Mucosa of descending colon (tissue), 3 donors: Measurements from ENCODE around the gene UNC5CL. TPM values are rescaled to one million over a fixed set of nuclear protein-coding genes. Genes with fewer than 3 reads are reported as not detected.

Source experiments
- ATAC-seq: fragments of 200-7000 bp; cut with Tn5 transposase; one replicate; pipeline ENCODE4 v1.9.1; 2020; ENCODE audit warnings: mild to moderate bottlenecking, moderate library complexity
- DNase-seq, 3 donors: peaks; one replicate each; pipeline ENCODE4 v3.0.0-alpha.2; 2020
- H3K36me3 ChIP-seq: fragments of 200-600 bp; one replicate; pipeline ENCODE4 v1.8.0; 2021; ENCODE audit warnings: low read depth, mild to moderate bottlenecking
- H3K4me1 ChIP-seq: fragments of 200-600 bp; one replicate; pipeline ENCODE4 v1.8.0; 2021; ENCODE audit warnings: low read depth, mild to moderate bottlenecking
- H3K4me3 ChIP-seq: fragments of 200-600 bp; one replicate; pipeline ENCODE4 v1.8.0; 2021; ENCODE audit warnings: mild to moderate bottlenecking
- H3K9me3 ChIP-seq: fragments of 200-600 bp; one replicate; pipeline ENCODE4 v1.8.0; 2021; ENCODE audit warnings: mild to moderate bottlenecking
- intact Hi-C, 2 donors: fragments of 100-400 bp; cut with DNase I in 1 of 2; cut with micrococcal nuclease in 1 of 2; formaldehyde crosslinking; loops; one replicate each; pipeline versions ENCODE4 v1.11.0 to v1.11.1; 2022; cut with DNase I, micrococcal nuclease
- total RNA-seq, 3 donors: library from RNA; stranded (reverse); fragmentation: NEBNext Ultra II Directional in 2 of 3; extraction: Animal tissue kit (Norgen Biotek cat#: 25700) in 2 of 3; gene quantifications; one replicate each; pipeline versions ENCODE4 v1.2.1 to v1.2.4, GENCODE V29; 2021 to 2023
- TF ChIP-seq, protein P1 (sequence below): fragments of 200-600 bp; IDR thresholded peaks from one replicate; pipeline ENCODE4 v1.8.0; 2022; ENCODE audit warnings: antibody characterized with exemption, mild to moderate bottlenecking
- donor health status: DM: no; HTN: no; CAD: no; lungs with moderate emphysema.
- donor health status: DM: no; HTN: no; CAD: no.
- donor health status: DM: no; HTN: yes; CAD: no.

UNC5CL gene
- total RNA-seq, 3 donors from 2014 or later, result 3.4 to 9.7 (median 7.4) TPM

DNA sequence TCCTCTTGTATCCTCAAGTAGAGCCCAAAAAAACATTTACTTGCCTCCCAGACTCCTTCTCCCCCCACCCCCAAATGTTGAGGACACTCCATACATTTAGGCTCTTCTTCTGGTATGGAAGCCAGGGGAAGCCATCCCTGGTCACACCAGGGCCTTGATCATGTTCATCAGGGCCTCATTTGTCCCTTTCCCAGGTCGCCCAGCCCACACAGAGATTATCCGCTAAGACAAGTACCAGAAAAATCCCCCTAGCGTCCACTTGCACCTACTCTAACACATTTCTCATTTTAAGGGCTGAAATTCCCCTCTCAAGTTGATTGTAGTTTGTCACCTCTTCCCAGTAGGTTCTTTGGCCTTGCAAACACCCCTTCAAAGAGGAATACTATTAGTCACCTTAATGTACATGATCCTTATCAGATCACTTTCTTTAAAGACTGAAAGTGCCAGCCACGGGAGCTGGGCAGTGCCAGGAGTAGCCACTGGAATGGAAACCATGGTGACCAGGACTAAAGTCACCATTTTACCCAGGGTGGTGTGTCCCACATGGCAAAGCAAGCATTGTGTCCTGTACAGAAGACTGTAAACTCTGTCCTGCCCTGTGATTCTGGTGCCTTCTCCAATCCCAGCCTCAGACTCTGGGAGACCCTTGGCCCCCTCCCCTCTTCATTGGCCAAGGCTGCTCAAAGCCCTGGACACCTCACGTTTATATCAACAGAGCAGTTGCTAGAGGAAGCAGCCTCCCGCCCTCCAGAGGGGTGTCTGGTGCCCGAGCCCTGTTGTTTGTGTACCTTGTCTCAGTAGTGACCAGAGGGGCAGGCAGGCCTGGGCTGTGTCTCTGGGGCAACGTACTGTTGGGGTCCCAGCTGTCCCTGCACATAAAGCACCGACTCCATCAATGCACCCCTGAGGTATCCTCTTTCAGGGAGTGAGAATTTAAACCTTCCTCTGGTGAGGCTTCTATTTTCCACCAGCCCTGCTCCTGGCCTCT, 9.0 kb upstream of the UNC5CL start:
- DNase-seq (no peak), ATAC-seq (no peak)
- TF ChIP-seq, protein P1, sequence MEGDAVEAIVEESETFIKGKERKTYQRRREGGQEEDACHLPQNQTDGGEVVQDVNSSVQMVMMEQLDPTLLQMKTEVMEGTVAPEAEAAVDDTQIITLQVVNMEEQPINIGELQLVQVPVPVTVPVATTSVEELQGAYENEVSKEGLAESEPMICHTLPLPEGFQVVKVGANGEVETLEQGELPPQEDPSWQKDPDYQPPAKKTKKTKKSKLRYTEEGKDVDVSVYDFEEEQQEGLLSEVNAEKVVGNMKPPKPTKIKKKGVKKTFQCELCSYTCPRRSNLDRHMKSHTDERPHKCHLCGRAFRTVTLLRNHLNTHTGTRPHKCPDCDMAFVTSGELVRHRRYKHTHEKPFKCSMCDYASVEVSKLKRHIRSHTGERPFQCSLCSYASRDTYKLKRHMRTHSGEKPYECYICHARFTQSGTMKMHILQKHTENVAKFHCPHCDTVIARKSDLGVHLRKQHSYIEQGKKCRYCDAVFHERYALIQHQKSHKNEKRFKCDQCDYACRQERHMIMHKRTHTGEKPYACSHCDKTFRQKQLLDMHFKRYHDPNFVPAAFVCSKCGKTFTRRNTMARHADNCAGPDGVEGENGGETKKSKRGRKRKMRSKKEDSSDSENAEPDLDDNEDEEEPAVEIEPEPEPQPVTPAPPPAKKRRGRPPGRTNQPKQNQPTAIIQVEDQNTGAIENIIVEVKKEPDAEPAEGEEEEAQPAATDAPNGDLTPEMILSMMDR, result no peak
- Histone ChIP-seq H3K36me3 (no peaks in the 10 kb centered on the region), H3K9me3 (no peaks in the 10 kb centered on the region), H3K4me1 (no peaks in the 10 kb centered on the region), H3K4me3 (no peak overlapping the region)
- intact Hi-C loops, result no loop called here

DNA sequence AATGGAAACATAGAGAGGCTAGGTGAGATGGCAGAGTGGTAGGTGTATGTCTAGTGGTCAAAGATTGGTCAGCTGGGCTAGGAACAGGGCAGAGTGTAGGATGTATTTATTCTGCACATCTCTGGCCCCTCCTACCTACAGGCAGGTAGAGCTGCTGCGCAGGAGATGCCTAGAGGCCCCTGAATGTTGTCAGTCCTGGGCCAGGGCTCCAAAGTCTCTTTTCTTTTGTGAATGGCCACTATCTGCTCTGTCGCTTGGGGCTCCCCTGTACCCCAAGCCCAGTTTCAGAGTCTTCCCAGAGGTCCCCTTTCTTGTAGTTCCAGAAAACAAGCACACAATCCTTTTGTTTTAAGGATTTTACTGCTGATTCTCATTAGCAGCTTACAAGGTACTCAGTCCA, 8.3 kb upstream of the UNC5CL start:
- no peaks in the 10 kb centered on the region for H3K9me3 ChIP-seq
- intact Hi-C loops, result no loop called here
- no peaks in the 10 kb centered on the region for H3K4me1 ChIP-seq

DNA sequence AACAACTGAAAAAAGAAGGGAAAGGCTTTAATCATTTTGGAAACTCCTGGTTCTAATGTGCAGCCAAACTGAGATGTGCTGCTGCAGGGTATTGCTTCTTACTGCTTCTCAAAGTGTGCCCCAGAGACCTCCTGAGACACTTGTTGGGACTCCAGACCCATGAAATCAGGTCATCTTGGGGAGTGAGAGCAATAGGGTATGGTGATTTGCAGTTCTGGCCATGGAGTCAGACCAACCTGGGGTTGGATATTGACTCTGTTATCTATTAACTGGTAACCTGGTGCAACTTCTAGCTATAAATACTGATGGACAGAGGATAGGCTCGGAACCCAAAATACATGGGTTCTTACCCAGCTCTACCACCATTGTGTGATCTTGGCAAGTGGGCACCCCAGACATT, 7.1 kb upstream of the UNC5CL start:
- intact Hi-C loops, result no loop called here
- Histone ChIP-seq H3K4me1 (no peaks in the 10 kb centered on the region), H3K36me3 (no peaks in the 10 kb centered on the region), H3K9me3 (no peaks in the 10 kb centered on the region), H3K4me3 (no peak overlapping the region)
- TF ChIP-seq, protein P1, result no peak
- no peak for ATAC-seq
- DNase-seq, result no peak

More for the DNA sequence above, 8.3 kb upstream of the UNC5CL start:
- TF ChIP-seq, protein P1, result no peak
- no peak for ATAC-seq
- H3K36me3 ChIP-seq, result no peaks in the 10 kb centered on the region
- H3K4me3 ChIP-seq, result no peak overlapping the region
- no peak for DNase-seq

DNA sequence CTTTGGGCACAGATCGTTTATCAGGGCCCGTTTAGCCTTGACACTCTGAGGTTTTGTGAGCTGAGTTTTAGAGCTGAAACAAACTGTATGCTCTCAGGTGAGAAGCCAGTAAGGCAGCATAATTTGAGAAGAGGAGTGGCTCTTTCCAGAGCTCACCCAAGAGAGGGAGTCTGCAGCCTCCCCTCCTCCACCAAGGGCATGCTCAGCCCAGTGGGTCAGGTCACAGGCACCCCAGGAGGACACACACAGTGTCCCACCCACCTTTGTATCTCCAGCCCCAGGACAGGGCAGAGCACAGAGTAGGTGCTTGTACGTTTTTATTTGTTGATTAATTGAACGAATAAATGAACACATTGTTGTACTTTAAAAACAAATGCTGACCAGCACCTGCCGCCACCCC, 6.6 kb upstream of the UNC5CL start:
- intact Hi-C loops, result no loop called here
- TF ChIP-seq, protein P1, result no peak
- Histone ChIP-seq H3K36me3 (no peaks in the 10 kb centered on the region), H3K4me1 (no peaks in the 10 kb centered on the region), H3K4me3 (no peak overlapping the region), H3K9me3 (no peaks in the 10 kb centered on the region)
- DNase-seq (no peak), ATAC-seq (no peak)

DNA sequence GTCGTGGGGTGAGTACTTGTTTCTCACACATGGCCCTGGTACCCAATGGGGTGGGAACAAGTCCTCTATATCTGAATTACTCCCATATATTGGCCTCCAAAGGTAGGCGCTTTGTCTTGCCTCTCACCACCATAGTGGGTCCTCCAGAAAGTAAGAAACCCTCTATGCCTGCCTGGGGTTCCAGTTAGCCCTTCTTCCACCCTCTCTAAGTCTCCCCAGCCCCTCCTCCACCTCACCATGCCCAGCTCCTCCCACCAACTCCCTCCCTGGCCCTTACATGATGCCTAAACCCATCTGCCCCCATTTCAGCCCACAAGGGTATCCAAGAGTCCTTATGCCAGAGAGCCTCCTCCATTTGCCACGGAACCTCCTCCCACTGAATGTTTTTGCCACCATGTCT, 4.1 kb upstream of the UNC5CL start:
- Histone ChIP-seq H3K4me1 (peaks cover 8% of the 10 kb centered on the region), H3K36me3 (no peaks in the 10 kb centered on the region), H3K4me3 (no peak overlapping the region), H3K9me3 (no peaks in the 10 kb centered on the region)
- TF ChIP-seq, protein P1, result no peak
- DNase-seq (no peak), ATAC-seq (no peak)
- intact Hi-C loops, result no loop called here
